ENCODE results near the gene PARD3.
"Not testable (repeated sequence)": the region's sequence is repeated elsewhere in the genome, so short reads cannot be mapped to it uniquely, and the experiment has no call there.

PARD3 gene

DNA sequence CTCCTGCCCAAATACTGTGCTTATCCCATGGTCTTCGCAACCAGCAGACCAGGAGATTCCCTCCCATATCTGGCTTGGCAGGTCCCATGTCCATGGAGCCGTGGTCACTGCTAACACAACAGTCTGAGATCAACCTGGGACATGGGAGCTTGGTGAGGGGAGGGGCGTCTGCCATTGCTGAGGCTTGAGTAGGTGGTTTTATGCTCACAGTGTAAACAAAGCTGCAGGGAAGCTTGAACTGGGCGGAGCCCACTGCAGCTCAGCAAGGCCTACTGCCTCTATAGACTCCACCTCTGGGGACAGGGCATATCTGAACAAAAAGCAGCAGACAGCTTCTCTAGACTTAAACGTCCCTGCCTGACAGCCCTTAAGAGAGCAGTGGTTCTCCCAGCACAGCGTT, 747.4 kb downstream of the PARD3 start:
- H3K27me3 Mint-ChIP-seq, H3K4me3 Mint-ChIP-seq, H3K4me1 Mint-ChIP-seq, H3K36me3 Mint-ChIP-seq, H3K27ac Mint-ChIP-seq, H3K9me3 Mint-ChIP-seq: not testable (repeated sequence)

GRCh38 chr10:34063592-34063991, 751.5 kb downstream of the PARD3 start:
- peaks cover 4% of the 10 kb centered on the region for H3K36me3 Mint-ChIP-seq
- H3K27me3 Mint-ChIP-seq = peaks cover 1% of the 10 kb centered on the region
- peaks cover 9% of the 10 kb centered on the region for H3K9me3 Mint-ChIP-seq

DNA sequence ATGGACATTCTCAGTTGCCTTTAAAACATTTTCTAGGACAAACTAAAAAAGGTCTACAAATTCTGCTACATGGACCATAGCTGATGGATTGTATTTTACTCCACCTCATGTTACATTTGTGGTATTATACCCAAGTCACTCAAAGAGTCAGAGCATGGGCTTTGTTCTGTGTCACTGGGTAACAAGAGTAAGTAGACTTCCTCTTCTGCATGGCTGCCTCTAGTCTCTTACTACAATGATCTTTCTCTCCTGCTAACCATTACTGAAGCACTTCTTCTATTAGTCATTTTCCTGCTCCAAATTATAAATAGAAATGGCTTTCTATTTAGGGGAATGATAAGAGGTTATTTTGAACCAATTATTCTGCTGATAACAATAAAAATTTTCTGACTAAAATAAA, 753.3 kb downstream of the PARD3 start:
- peaks cover 4% of the 10 kb centered on the region for H3K36me3 Mint-ChIP-seq
- peaks cover 9% of the 10 kb centered on the region for H3K9me3 Mint-ChIP-seq
- H3K27me3 Mint-ChIP-seq = no peaks in the 10 kb centered on the region
- H3K4me3 Mint-ChIP-seq = no peak overlapping the region
- H3K27ac Mint-ChIP-seq = no peak overlapping the region
- no peaks in the 10 kb centered on the region for H3K4me1 Mint-ChIP-seq

More at GRCh38 chr10:34063592-34063991, 751.5 kb downstream of the PARD3 start:
- no peak overlapping the region for H3K4me3 Mint-ChIP-seq
- H3K27ac Mint-ChIP-seq = no peak overlapping the region
- H3K4me1 Mint-ChIP-seq = no peaks in the 10 kb centered on the region
